ENCODE measurements around the gene TTC39B. TPM values are rescaled to one million over a fixed set of nuclear protein-coding genes. Genes with fewer than 3 reads are reported as not detected.

TTC39B gene
- total RNA-seq, 3 donors from 2014 or later, result 6.2 to 14.8 (median 14.4) TPM

GRCh38 chr9:15304632-15305031 lies 2.4 kb downstream of the TTC39B start:
- TF ChIP-seq POLR2AphosphoS5 (IDR thresholded peaks at IDR 0.05), result no peak
- no peak for TF ChIP-seq CTCF (IDR thresholded peaks at IDR 0.05)
- intact Hi-C loops (cut with DNase I; ENCODE audit: low total_unique reads), result no loop called here
- Histone ChIP-seq H3K4me3 (no peak overlapping the region), H3K27ac (no peak overlapping the region), H3K27me3 (no peaks in the 10 kb centered on the region), H3K36me3 (no peaks in the 10 kb centered on the region), H3K4me1 (no peaks in the 10 kb centered on the region), H3K9me3 (no peaks in the 10 kb centered on the region)
- no peak for DNase-seq (ENCODE audit: low spot score in 2 of 2)

- intact Hi-C loops (cut with DNase I; ENCODE audit: low total_unique reads), result no loop called here
- H3K9me3 ChIP-seq, result no peaks in the 10 kb centered on the region
- no peaks in the 10 kb centered on the region for H3K36me3 ChIP-seq
- H3K27me3 ChIP-seq, result no peaks in the 10 kb centered on the region
- H3K27ac ChIP-seq, result no peak overlapping the region
- H3K4me3 ChIP-seq, result no peak overlapping the region
- no peaks in the 10 kb centered on the region for H3K4me1 ChIP-seq
- DNase-seq (ENCODE audit: low spot score in 2 of 2), result no peak
- TF ChIP-seq CTCF (IDR thresholded peaks at IDR 0.05), result no peak
- no peak for TF ChIP-seq POLR2A (IDR thresholded peaks at IDR 0.05)
- no peak for TF ChIP-seq POLR2AphosphoS5 (IDR thresholded peaks at IDR 0.05)
These were observed 6.8 kb downstream of the TTC39B start for GRCh38 chr9:15300218-15300617.

- Histone ChIP-seq H3K27ac (no peak overlapping the region), H3K4me3 (no peak overlapping the region), H3K4me1 (no peaks in the 10 kb centered on the region), H3K27me3 (no peaks in the 10 kb centered on the region), H3K36me3 (no peaks in the 10 kb centered on the region), H3K9me3 (no peaks in the 10 kb centered on the region)
- intact Hi-C loops (cut with DNase I; ENCODE audit: low total_unique reads), result no loop called here
- TF ChIP-seq POLR2AphosphoS5 (IDR thresholded peaks at IDR 0.05) (no peak), CTCF (IDR thresholded peaks at IDR 0.05) (no peak), POLR2A (IDR thresholded peaks at IDR 0.05) (no peak)
- no peak for DNase-seq (ENCODE audit: low spot score in 2 of 2)
These were observed 7.6 kb downstream of the TTC39B start for GRCh38 chr9:15299374-15299939.

- intact Hi-C loops (cut with DNase I; ENCODE audit: low total_unique reads), result no loop called here
- Histone ChIP-seq H3K27ac (peak overlapping the region in 1 of 2 donors; percentile 34), H3K27me3 (no peaks in the 10 kb centered on the region), H3K4me1 (no peaks in the 10 kb centered on the region), H3K9me3 (no peaks in the 10 kb centered on the region), H3K36me3 (no peaks in the 10 kb centered on the region), H3K4me3 (no peak overlapping the region)
- no peak for DNase-seq (ENCODE audit: low spot score in 2 of 2)
- TF ChIP-seq CTCF (IDR thresholded peaks at IDR 0.05) (no peak), POLR2A (IDR thresholded peaks at IDR 0.05) (no peak), POLR2AphosphoS5 (IDR thresholded peaks at IDR 0.05) (no peak)
These were observed 8.7 kb downstream of the TTC39B start for GRCh38 chr9:15298362-15298761.

- H3K9me3 ChIP-seq, result no peaks in the 10 kb centered on the region
- no peaks in the 10 kb centered on the region for H3K36me3 ChIP-seq
- peak overlapping the region; percentile 83 to 90 for H3K27ac ChIP-seq
- H3K4me3 ChIP-seq, result peak overlapping the region; percentile 42 to 65 (median 44)
- intact Hi-C loops (cut with DNase I; ENCODE audit: low total_unique reads), result no loop called here
- no peak for TF ChIP-seq POLR2A (IDR thresholded peaks at IDR 0.05)
- TF ChIP-seq POLR2AphosphoS5 (IDR thresholded peaks at IDR 0.05), result no peak
- no peak for TF ChIP-seq CTCF (IDR thresholded peaks at IDR 0.05)
- no peaks in the 10 kb centered on the region for H3K27me3 ChIP-seq
- no peaks in the 10 kb centered on the region for H3K4me1 ChIP-seq
- no peak for DNase-seq (ENCODE audit: low spot score in 2 of 2)
These were observed 11.1 kb downstream of the TTC39B start for GRCh38 chr9:15295761-15296405.
